ENCODE measurements around the gene GCG. TPM values are rescaled to one million over a fixed set of nuclear protein-coding genes. Genes with fewer than 3 reads are reported as not detected.

Gene GCG
- total RNA-seq, 4 donors from 2014 or later = not detected

DNA sequence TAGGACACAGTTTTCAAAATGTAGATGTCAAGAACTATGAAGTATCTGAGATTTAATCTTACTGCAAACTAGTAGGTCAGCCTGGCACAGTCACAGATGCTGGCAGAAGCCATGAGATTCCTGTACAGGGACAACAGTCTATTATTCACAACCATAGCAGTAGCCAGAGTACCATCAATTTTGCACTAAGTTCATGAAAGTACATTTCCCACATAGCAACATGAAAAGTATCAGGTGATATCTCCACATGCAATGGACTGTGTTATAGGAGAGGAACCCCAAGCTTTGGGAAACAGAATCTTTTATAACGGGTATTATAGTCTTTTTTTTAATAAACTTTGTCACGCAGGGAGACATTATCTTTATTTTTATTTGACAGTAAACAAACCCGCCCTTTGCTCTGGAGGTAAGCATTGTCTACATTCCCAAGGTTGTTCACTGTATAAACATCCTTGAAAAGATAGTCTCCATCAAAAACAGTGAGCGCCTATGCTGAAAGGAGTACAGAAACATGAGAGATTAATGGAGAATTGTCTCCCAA is 44.6 kb downstream of the GCG start:
- no peak for DNase-seq
- Histone ChIP-seq H3K9me3 (no peaks in the 10 kb centered on the region), H3K36me3 (no peaks in the 10 kb centered on the region), H3K27me3 (no peaks in the 10 kb centered on the region), H3K27ac (no peak overlapping the region), H3K4me3 (no peak overlapping the region), H3K4me1 (peaks cover 0 to 7% (median 4%) of the 10 kb centered on the region in 3 donors)
- WGBS, 2 donors = 56 to 91% methylated on average over 4 of the region's 4 CpGs
- TF ChIP-seq, protein P1, sequence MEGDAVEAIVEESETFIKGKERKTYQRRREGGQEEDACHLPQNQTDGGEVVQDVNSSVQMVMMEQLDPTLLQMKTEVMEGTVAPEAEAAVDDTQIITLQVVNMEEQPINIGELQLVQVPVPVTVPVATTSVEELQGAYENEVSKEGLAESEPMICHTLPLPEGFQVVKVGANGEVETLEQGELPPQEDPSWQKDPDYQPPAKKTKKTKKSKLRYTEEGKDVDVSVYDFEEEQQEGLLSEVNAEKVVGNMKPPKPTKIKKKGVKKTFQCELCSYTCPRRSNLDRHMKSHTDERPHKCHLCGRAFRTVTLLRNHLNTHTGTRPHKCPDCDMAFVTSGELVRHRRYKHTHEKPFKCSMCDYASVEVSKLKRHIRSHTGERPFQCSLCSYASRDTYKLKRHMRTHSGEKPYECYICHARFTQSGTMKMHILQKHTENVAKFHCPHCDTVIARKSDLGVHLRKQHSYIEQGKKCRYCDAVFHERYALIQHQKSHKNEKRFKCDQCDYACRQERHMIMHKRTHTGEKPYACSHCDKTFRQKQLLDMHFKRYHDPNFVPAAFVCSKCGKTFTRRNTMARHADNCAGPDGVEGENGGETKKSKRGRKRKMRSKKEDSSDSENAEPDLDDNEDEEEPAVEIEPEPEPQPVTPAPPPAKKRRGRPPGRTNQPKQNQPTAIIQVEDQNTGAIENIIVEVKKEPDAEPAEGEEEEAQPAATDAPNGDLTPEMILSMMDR (IDR thresholded peaks at IDR 0.05) = no peak
- TF ChIP-seq POLR2A (IDR thresholded peaks at IDR 0.05) = no peak
- intact Hi-C loops (cut with DNase I) = no loop called here

DNA sequence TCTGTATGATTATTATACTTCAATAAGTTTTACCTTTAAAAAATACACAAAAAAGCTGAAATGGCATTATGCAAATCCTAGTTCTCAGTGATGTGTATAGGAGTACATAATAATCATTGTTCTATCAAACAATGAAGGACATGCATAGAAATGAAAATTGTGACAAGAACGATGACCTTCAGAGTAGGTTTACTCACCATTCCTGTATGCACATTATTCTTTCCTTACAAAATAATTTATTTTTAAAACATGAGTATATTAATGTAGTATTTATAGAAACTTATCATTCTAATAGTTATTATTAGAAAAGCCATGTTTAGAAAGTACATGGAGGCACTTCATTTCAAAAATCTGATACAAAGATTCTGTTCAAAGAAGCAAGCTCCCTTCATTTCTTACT is 45.3 kb downstream of the GCG start:
- Histone ChIP-seq H3K27ac (no peak overlapping the region), H3K4me1 (peaks cover 0 to 3% (median 0%) of the 10 kb centered on the region in 3 donors), H3K27me3 (no peaks in the 10 kb centered on the region), H3K36me3 (no peaks in the 10 kb centered on the region), H3K4me3 (no peak overlapping the region), H3K9me3 (no peaks in the 10 kb centered on the region)
- intact Hi-C loops (cut with DNase I) = no loop called here
- WGBS, 2 donors = 52 to 58% methylated on average over 1 of the region's 1 CpG
- no peak for TF ChIP-seq POLR2A (IDR thresholded peaks at IDR 0.05)
- TF ChIP-seq, protein P1 (IDR thresholded peaks at IDR 0.05) = no peak
- no peak for DNase-seq

DNA sequence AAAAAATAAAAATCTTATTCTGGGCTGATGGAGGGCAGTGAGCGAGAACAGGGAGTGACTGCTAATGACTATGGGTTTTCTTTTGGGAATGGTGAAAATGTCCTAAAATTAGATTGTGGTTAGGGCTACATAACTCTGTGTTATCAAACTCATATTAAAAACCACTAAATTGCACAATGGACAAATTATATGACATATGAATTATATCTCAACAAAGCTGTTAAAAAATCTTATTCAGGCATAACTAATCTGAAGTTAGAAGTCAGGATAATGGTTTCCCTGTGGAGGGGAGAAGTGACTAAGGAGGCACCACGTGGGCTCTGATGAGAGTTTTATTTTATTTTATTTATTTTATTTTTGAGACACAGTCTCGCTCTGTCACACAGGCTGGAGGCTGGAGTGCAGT is 45.9 kb downstream of the GCG start:
- DNase-seq = no peak
- H3K36me3 ChIP-seq = no peaks in the 10 kb centered on the region
- H3K9me3 ChIP-seq = no peaks in the 10 kb centered on the region
- TF ChIP-seq, protein P1 (IDR thresholded peaks at IDR 0.05) = no peak
- TF ChIP-seq POLR2A (IDR thresholded peaks at IDR 0.05) = no peak
- intact Hi-C loops (cut with DNase I) = no loop called here
- 55 to 59% methylated on average over 3 of the region's 3 CpGs for WGBS, 2 donors
- no peak overlapping the region for H3K27ac ChIP-seq
- H3K27me3 ChIP-seq = no peaks in the 10 kb centered on the region
- no peak overlapping the region for H3K4me3 ChIP-seq
- H3K4me1 ChIP-seq = no peaks in the 10 kb centered on the region

DNA sequence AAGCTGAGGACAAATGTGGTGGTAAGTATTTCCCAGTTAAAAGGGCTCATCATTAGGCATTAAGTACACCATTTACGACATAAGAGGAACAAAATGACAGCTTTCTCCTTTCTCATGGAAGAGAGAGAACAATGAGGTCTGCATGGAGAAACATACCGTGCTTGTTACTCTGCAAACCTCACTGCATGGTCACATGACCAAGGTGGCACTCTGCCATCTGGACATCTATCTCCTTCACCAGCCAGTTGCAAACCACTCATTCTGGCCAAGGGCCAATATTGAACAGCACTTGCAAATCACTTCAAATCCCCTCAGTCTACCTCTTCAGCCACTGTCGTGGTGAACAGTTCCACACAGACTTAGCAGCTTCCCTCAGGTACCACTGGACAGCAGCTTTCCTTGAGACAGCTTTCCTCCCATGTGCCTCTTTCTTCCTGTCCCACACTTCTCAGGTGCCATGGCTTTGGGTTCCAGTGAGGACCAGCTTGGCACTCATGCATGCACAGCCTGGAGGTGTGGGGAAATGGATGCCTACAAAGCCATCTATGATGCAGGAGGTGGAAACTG is 48.5 kb downstream of the GCG start:
- TF ChIP-seq, protein P1 (IDR thresholded peaks at IDR 0.05) = no peak
- TF ChIP-seq POLR2A (IDR thresholded peaks at IDR 0.05) = no peak
- intact Hi-C loops (cut with DNase I) = no loop called here
- Histone ChIP-seq H3K4me3 (no peak overlapping the region), H3K27me3 (no peaks in the 10 kb centered on the region), H3K27ac (no peak overlapping the region), H3K9me3 (no peaks in the 10 kb centered on the region), H3K4me1 (no peaks in the 10 kb centered on the region), H3K36me3 (no peaks in the 10 kb centered on the region)
- DNase-seq = no peak
- WGBS, 2 donors = 36 to 64% methylated on average over 3 of the region's 3 CpGs

DNA sequence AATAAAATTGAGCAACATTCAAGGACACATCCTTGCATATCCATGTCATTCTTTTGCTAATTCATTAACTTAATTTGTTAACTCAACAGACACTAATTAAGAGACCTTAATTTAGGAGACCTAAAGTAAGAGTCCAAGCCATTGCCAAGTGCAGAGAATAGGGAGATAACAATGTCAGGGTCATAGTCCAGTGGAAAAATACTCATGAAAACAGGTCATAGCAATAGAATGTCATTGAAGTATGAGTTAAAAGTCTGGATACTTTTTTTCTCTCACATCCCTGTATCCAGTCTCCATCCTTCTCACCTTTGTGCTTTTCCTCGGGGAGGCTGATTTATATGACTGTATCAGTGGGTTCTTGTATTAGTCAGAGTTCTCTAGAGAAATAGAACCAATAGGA is 51.5 kb downstream of the GCG start:
- DNase-seq = no peak
- no peak for TF ChIP-seq POLR2A (IDR thresholded peaks at IDR 0.05)
- TF ChIP-seq, protein P1 (IDR thresholded peaks at IDR 0.05) = no peak
- no peak overlapping the region for H3K4me3 ChIP-seq
- H3K4me1 ChIP-seq = no peaks in the 10 kb centered on the region
- no peaks in the 10 kb centered on the region for H3K9me3 ChIP-seq
- H3K36me3 ChIP-seq = no peaks in the 10 kb centered on the region
- no peaks in the 10 kb centered on the region for H3K27me3 ChIP-seq
- 44 to 68% methylated on average over 1 of the region's 1 CpG for WGBS, 2 donors
- no peak overlapping the region for H3K27ac ChIP-seq
- intact Hi-C loops (cut with DNase I) = no loop called here
